IMR-90 (cell line): Measurements from ENCODE around the gene GEMIN8. TPM values are rescaled to one million over a fixed set of nuclear protein-coding genes. Genes with fewer than 3 reads are reported as not detected.

Source experiments
- ATAC-seq: fragments of 200-7000 bp; cut with Tn5 transposase; 2 replicates; pipeline ENCODE4 v1.9.1; 2020; ENCODE audit warnings: low read depth, mild to moderate bottlenecking, moderate library complexity
- BruUV-seq: library from RNA; stranded (reverse); fragments of 400-500 nt; replicated peaks from 2 replicates; lab custom pipeline; 2021; lab: Mats Ljungman, UMichigan
- CTCF ChIA-PET: fragments of 300-600 bp; formaldehyde crosslinking; extraction: SDS; loops from one replicate; lab custom pipeline; 2021; ENCODE audit warnings: antibody characterized with exemption; lab: Yijun Ruan, JAX
- POLR2A ChIA-PET: fragments of 300-600 bp; sonication (Branson Sonifier 250); formaldehyde crosslinking; loops from one replicate; lab custom pipeline; 2022; ENCODE audit warnings: antibody characterized with exemption; ENCODE audit not compliant: unreplicated experiment; lab: Charles Lee
- DNase-seq: peaks from one replicate; pipeline ENCODE4 v3.0.0; 2013
- H2AFZ ChIP-seq: replicated peaks from 2 replicates; pipeline ENCODE3; 2013; ENCODE audit warnings: low read length, mild to moderate bottlenecking; ENCODE audit not compliant: poor library complexity
- H2AK5ac ChIP-seq: 2 replicates; pipeline ENCODE4 v1.6.1; 2013; ENCODE audit warnings: low read depth, low read length, inconsistent platforms
- H2AK9ac ChIP-seq: replicated peaks from 2 replicates; pipeline ENCODE3; 2013; ENCODE audit warnings: mild to moderate bottlenecking, low read depth, low read length, moderate library complexity; ENCODE audit not compliant: poor library complexity
- H2BK120ac ChIP-seq: 2 replicates; pipeline ENCODE4 v1.6.1; 2013; ENCODE audit warnings: low read depth, low read length, inconsistent platforms
- H2BK15ac ChIP-seq: 3 replicates; pipeline ENCODE4 v1.6.1; 2013; ENCODE audit warnings: low read depth, low read length, inconsistent platforms
- H2BK20ac ChIP-seq: 2 replicates; pipeline ENCODE4 v1.6.1; 2013; ENCODE audit warnings: low read depth, mild to moderate bottlenecking, inconsistent platforms, low read length, moderate library complexity
- H2BK5ac ChIP-seq: 2 replicates; pipeline ENCODE4 v1.6.1; 2013; ENCODE audit warnings: mild to moderate bottlenecking, low read depth, low read length, inconsistent platforms; ENCODE audit not compliant: poor library complexity, severe bottlenecking
- H3K14ac ChIP-seq: replicated peaks from 2 replicates; pipeline ENCODE4 v1.6.1; 2013; ENCODE audit warnings: low read depth, low read length, inconsistent platforms
- H3K18ac ChIP-seq: 2 replicates; pipeline ENCODE4 v1.6.1; 2013; ENCODE audit warnings: low read depth, low read length, control low read depth
- H3K23ac ChIP-seq: 2 replicates; pipeline ENCODE4 v1.6.1; 2013; ENCODE audit warnings: low read depth, low read length, inconsistent platforms
- H3K27ac ChIP-seq: 2 replicates; pipeline ENCODE4 v1.5.1; 2013; ENCODE audit warnings: mild to moderate bottlenecking, control low read depth, low read length; ENCODE audit not compliant: insufficient read depth
- H3K27me3 ChIP-seq: 2 replicates; pipeline ENCODE4 v1.6.1; 2013; ENCODE audit warnings: low read length; ENCODE audit not compliant: control insufficient read depth, insufficient read depth
- H3K36me3 ChIP-seq: 2 replicates; pipeline ENCODE4 v1.6.1; 2013; ENCODE audit warnings: low read length, mixed read lengths; ENCODE audit not compliant: control insufficient read depth, insufficient read depth
- H3K4ac ChIP-seq: 2 replicates; pipeline ENCODE4 v1.6.1; 2013; ENCODE audit warnings: low read depth, low read length, inconsistent platforms
- H3K4me1 ChIP-seq: 2 replicates; pipeline ENCODE4 v1.6.1; 2013; ENCODE audit warnings: low read length, mixed read lengths; ENCODE audit not compliant: control insufficient read depth, insufficient read depth
- H3K4me2 ChIP-seq: 2 replicates; pipeline ENCODE4 v1.6.1; 2013; ENCODE audit warnings: low read depth, mild to moderate bottlenecking, control low read depth, low read length, moderate library complexity
- H3K4me3 ChIP-seq: 2 replicates; pipeline ENCODE4 v1.5.1; 2013; ENCODE audit warnings: low read depth, mild to moderate bottlenecking, control low read depth, low read length, moderate library complexity; ENCODE audit not compliant: insufficient read depth
- H3K56ac ChIP-seq: 2 replicates; pipeline ENCODE4 v1.6.1; 2013; ENCODE audit warnings: low read length, inconsistent platforms; ENCODE audit not compliant: insufficient read depth; ENCODE audit errors: extremely low read depth
- H3K79me1 ChIP-seq, 2 experiments: 2 replicates each; pipeline ENCODE4 v1.6.1; 2013; ENCODE audit warnings: low read length in 2 of 2, inconsistent platforms in 1 of 2, low read depth in 1 of 2
- H3K9ac ChIP-seq: 2 replicates; pipeline ENCODE4 v1.6.1; 2013; ENCODE audit warnings: low read depth, low read length, control low read depth
- H3K9me1 ChIP-seq: 2 replicates; pipeline ENCODE4 v1.6.1; 2013; ENCODE audit warnings: low read length, inconsistent platforms; ENCODE audit not compliant: insufficient read depth
- H3K9me3 ChIP-seq: 2 replicates; pipeline ENCODE4 v1.6.1; 2013; ENCODE audit warnings: low read length; ENCODE audit not compliant: control insufficient read depth, insufficient read depth
- H4K20me1 ChIP-seq: 2 replicates; pipeline ENCODE4 v1.6.1; 2013; ENCODE audit warnings: low read length, inconsistent platforms; ENCODE audit not compliant: insufficient read depth
- H4K5ac ChIP-seq: 2 replicates; pipeline ENCODE4 v1.6.1; 2013; ENCODE audit warnings: mild to moderate bottlenecking, low read depth, low read length, control low read depth
- H4K8ac ChIP-seq, 2 experiments: 2 replicates each; pipeline ENCODE4 v1.6.1; 2013; ENCODE audit warnings: low read depth in 2 of 2, low read length in 2 of 2, control low read depth in 1 of 2, inconsistent platforms in 1 of 2
- H4K91ac ChIP-seq: 2 replicates; pipeline ENCODE4 v1.6.1; 2013; ENCODE audit warnings: low read depth, low read length, inconsistent platforms; ENCODE audit not compliant: insufficient read depth
- CEBPB ChIP-seq: IDR thresholded peaks from 2 replicates; pipeline ENCODE4 v1.6.1; 2012; ENCODE audit warnings: low read depth, low read length, improper control_type of control experiment
- CHD1 ChIP-seq: IDR thresholded peaks from 2 replicates; pipeline ENCODE4 v1.6.1; 2012; ENCODE audit warnings: low read depth, low read length, improper control_type of control experiment
- FOS ChIP-seq: fragments of 150-350 bp; IDR thresholded peaks from 2 replicates; pipeline ENCODE4 v1.6.1; 2016; ENCODE audit warnings: low read depth, low read length
- MAFK ChIP-seq: IDR thresholded peaks from 2 replicates; pipeline ENCODE4 v1.6.1; 2012; ENCODE audit warnings: low read depth, low read length, improper control_type of control experiment
- MAZ ChIP-seq: IDR thresholded peaks from 2 replicates; pipeline ENCODE4 v1.6.1; 2012; ENCODE audit warnings: low read depth, mild to moderate bottlenecking, low read length, improper control_type of control experiment, moderate library complexity, borderline replicate concordance
- MXI1 ChIP-seq: IDR thresholded peaks from 2 replicates; pipeline ENCODE4 v1.6.1; 2012; ENCODE audit warnings: low read depth, mild to moderate bottlenecking, low read length, moderate library complexity, borderline replicate concordance
- NFE2L2 ChIP-seq: fragments of 150-350 bp; IDR thresholded peaks from 2 replicates; pipeline ENCODE4 v1.6.1; 2016; ENCODE audit warnings: low read depth, mild to moderate bottlenecking, low read length
- POLR2A ChIP-seq: IDR thresholded peaks from 2 replicates; pipeline ENCODE4 v1.6.1; 2012; ENCODE audit warnings: mild to moderate bottlenecking, low read depth, low read length
- RAD21 ChIP-seq: IDR thresholded peaks from 2 replicates; pipeline ENCODE4 v1.6.1; 2012; ENCODE audit warnings: low read length, improper control_type of control experiment
- RCOR1 ChIP-seq: IDR thresholded peaks from 2 replicates; pipeline ENCODE4 v1.6.1; 2012; ENCODE audit warnings: mild to moderate bottlenecking, low read length, improper control_type of control experiment; ENCODE audit not compliant: insufficient replicate concordance
- RFX5 ChIP-seq: IDR thresholded peaks from 2 replicates; pipeline ENCODE4 v1.8.0; 2012; ENCODE audit warnings: low read depth, mild to moderate bottlenecking, low read length, moderate library complexity
- SMC3 ChIP-seq: fragments of 150-350 bp; IDR thresholded peaks from 2 replicates; pipeline ENCODE4 v1.6.1; 2016; ENCODE audit warnings: low read depth, mild to moderate bottlenecking, antibody characterized with exemption, low read length, moderate library complexity
- WGBS, 2 experiments: methylation state at CpG; one replicate each; pipeline versions ENCODE4 v1.1.5 to v1.1.7; 2013; ENCODE audit warnings: missing lambda C conversion rate in 2 of 2; ENCODE audit not compliant: insufficient read length in 1 of 2; ENCODE audit errors: extremely low coverage in 2 of 2; 5-methylcytosine and 5-hydroxymethylcytosine counted together
- dilution Hi-C: fragments of 300-500 bp; cut with HindIII; formaldehyde crosslinking; loops from one replicate; pipeline ENCODE4 v1.14.3; 2018; ENCODE audit warnings: low sequenced_read_pairs; ENCODE audit not compliant: unreplicated experiment
- in situ Hi-C: fragments of 300-500 bp; cut with MboI; formaldehyde crosslinking; loops from 3 replicates; pipeline ENCODE4 v1.14.3; 2019; ENCODE audit warnings: low sequenced_read_pairs, inconsistent platforms, mixed read lengths
- intact Hi-C: fragments of 100-400 bp; cut with micrococcal nuclease; formaldehyde crosslinking; loops from 2 replicates; pipeline ENCODE4 v1.10.0; 2022
- polyA plus RNA-seq, 3 experiments: library from polyadenylated mRNA; depleted of rRNA; stranded (reverse); fragments of >200 nt; gene quantifications; 2 replicates each; pipeline ENCODE4 v1.2.3, GENCODE V29; 2012; ENCODE audit warnings: low replicate concordance in 1 of 3
- total RNA-seq: library from RNA; depleted of rRNA; stranded (reverse); fragments of >200 nt; gene quantifications from 2 replicates; pipeline ENCODE4 v1.2.3, GENCODE V29; 2012
- TF ChIP-seq, protein P1 (sequence below): fragments of 150-350 bp; IDR thresholded peaks from 2 replicates; pipeline ENCODE4 v1.6.1; 2017; ENCODE audit warnings: mild to moderate bottlenecking, antibody characterized with exemption, low read length, low read depth
- TF ChIP-seq, protein P2 (sequence below): conservative IDR thresholded peaks from 2 replicates; pipeline ENCODE4 v1.5.1; 2012; ENCODE audit warnings: mild to moderate bottlenecking, low read depth, low read length, improper control_type of control experiment
- TF ChIP-seq, protein P3 (sequence below): fragments of 150-350 bp; IDR thresholded peaks from 2 replicates; pipeline ENCODE4 v1.6.1; 2016; ENCODE audit warnings: low read depth, mild to moderate bottlenecking, low read length, moderate library complexity, borderline replicate concordance

The GEMIN8 gene
- total and polyA plus RNA-seq, 2 of the 4 experiments (the other 2 are of a cell fraction): 12.0 to 24.1 TPM

DNA sequence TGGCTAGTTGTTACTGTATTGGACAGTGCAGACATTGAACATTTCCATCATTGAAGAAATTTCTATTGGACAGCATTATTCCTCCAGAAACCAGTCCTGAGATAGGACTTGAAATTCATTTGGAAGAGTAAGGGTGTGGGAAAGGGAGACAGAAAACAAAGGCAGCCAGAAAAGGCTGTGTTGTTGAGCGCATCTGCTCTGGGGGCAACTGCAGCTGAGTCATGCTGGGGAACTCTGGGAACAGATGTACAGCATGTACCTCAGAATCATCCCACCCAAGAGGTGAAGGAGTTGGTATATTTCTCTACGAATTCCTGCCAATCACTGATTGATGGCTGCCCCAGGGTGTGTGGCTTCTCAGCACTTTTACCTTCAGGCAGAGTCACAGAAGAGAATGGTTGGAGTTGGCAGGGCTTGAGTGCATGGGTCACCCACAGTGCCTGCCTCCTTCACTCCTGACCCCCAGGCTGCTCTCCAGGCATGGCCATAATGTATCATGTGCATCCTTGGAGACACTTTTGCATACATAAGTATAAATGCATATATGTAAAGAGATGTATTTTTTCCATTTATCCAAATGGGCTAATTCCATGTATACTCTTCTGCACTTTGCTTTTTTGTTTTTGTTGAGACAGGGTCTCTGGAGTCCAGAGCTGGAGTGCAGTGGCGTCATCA, 39.4 kb downstream of the GEMIN8 start:
- Histone ChIP-seq H4K20me1 (no peaks in the 10 kb centered on the region), H4K8ac (no peak overlapping the region), H2BK120ac (no peak overlapping the region), H2BK20ac (no peak overlapping the region), H2AK9ac (no peak overlapping the region), H2BK15ac (no peak overlapping the region), H3K56ac (no peak overlapping the region), H3K23ac (no peak overlapping the region), H3K4me2 (no peak overlapping the region), H3K27ac (no peak overlapping the region), H3K4ac (no peak overlapping the region), H3K4me3 (no peak overlapping the region), H3K18ac (no peak overlapping the region), H2AK5ac (no peak overlapping the region), H3K79me1 (no peaks in the 10 kb centered on the region), H4K5ac (no peak overlapping the region), H3K9me1 (no peaks in the 10 kb centered on the region), H3K4me1 (no peaks in the 10 kb centered on the region), H4K91ac (no peak overlapping the region), H2AFZ (no peak overlapping the region), H3K14ac (no peak overlapping the region), H3K36me3 (no peaks in the 10 kb centered on the region), H3K27me3 (peaks cover 18% of the 10 kb centered on the region), H3K9ac (no peak overlapping the region), H3K9me3 (no peaks in the 10 kb centered on the region), H2BK5ac (no peak overlapping the region)
- ChIA-PET CTCF (no interaction called here), POLR2A (no interaction called here)
- dilution Hi-C loops (no loop called here), in situ Hi-C loops (no loop called here), intact Hi-C loops (no loop called here)
- BruUV-seq: no TSS peak
- ATAC-seq: no peak
- no peak for DNase-seq
- whole genome bisulfite sequencing, 2 experiments: no CpG with 5 or more reads among the region's 3 CpGs
- TF ChIP-seq, protein P1, sequence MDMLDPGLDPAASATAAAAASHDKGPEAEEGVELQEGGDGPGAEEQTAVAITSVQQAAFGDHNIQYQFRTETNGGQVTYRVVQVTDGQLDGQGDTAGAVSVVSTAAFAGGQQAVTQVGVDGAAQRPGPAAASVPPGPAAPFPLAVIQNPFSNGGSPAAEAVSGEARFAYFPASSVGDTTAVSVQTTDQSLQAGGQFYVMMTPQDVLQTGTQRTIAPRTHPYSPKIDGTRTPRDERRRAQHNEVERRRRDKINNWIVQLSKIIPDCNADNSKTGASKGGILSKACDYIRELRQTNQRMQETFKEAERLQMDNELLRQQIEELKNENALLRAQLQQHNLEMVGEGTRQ: no peak
- TF ChIP-seq FOS (no peak), CHD1 (no peak), MAZ (no peak), CEBPB (no peak), RAD21 (no peak), NFE2L2 (no peak), SMC3 (no peak), RCOR1 (no peak), MAFK (no peak), RFX5 (no peak), POLR2A (no peak), MXI1 (no peak)
- TF ChIP-seq, protein P2, sequence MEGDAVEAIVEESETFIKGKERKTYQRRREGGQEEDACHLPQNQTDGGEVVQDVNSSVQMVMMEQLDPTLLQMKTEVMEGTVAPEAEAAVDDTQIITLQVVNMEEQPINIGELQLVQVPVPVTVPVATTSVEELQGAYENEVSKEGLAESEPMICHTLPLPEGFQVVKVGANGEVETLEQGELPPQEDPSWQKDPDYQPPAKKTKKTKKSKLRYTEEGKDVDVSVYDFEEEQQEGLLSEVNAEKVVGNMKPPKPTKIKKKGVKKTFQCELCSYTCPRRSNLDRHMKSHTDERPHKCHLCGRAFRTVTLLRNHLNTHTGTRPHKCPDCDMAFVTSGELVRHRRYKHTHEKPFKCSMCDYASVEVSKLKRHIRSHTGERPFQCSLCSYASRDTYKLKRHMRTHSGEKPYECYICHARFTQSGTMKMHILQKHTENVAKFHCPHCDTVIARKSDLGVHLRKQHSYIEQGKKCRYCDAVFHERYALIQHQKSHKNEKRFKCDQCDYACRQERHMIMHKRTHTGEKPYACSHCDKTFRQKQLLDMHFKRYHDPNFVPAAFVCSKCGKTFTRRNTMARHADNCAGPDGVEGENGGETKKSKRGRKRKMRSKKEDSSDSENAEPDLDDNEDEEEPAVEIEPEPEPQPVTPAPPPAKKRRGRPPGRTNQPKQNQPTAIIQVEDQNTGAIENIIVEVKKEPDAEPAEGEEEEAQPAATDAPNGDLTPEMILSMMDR: no peak
- TF ChIP-seq, protein P3, sequence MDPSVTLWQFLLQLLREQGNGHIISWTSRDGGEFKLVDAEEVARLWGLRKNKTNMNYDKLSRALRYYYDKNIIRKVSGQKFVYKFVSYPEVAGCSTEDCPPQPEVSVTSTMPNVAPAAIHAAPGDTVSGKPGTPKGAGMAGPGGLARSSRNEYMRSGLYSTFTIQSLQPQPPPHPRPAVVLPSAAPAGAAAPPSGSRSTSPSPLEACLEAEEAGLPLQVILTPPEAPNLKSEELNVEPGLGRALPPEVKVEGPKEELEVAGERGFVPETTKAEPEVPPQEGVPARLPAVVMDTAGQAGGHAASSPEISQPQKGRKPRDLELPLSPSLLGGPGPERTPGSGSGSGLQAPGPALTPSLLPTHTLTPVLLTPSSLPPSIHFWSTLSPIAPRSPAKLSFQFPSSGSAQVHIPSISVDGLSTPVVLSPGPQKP: no peak
